DND-41 (cell line): Measurements from ENCODE around the gene DOCK4.

Source experiments
- CTCF ChIP-seq: IDR thresholded peaks from 2 replicates; pipeline ENCODE4 v1.5.1; 2012; ENCODE audit warnings: borderline replicate concordance, low read length, moderate library complexity, mild to moderate bottlenecking; ENCODE audit not compliant: poor library complexity, severe bottlenecking; ENCODE audit errors: extremely low read depth
- EZH2 ChIP-seq: IDR thresholded peaks from 3 replicates; pipeline ENCODE4 v1.6.1; 2012; ENCODE audit warnings: borderline replicate concordance, low read depth, mild to moderate bottlenecking, moderate library complexity, low read length, inconsistent platforms; ENCODE audit not compliant: severe bottlenecking

GRCh38 chr7:112135815-112136214 is 70.4 kb downstream of the DOCK4 start:
- TF ChIP-seq CTCF = no peak
- no peak for TF ChIP-seq EZH2
